Measurements from ENCODE around the gene GATAD1. TPM values are rescaled to one million over a fixed set of nuclear protein-coding genes. Genes with fewer than 3 reads are reported as not detected.
"Not testable (repeated sequence)": the region's sequence is repeated elsewhere in the genome, so short reads cannot be mapped to it uniquely, and the experiment has no call there.

The GATAD1 gene
- total RNA-seq, 1 experiment from 2014 or later, result 27.0 TPM

GRCh38 chr7:92466682-92467081 lies 19.4 kb downstream of the GATAD1 start:
- Histone ChIP-seq H3K27me3 (ENCODE audit: control insufficient read depth, insufficient read depth, low read length) (no peaks in the 10 kb centered on the region), H3K4me3 (ENCODE audit: low read depth in 2 of 2, low read length in 2 of 2) (no peak overlapping the region), H3K9me3 (ENCODE audit: control insufficient read depth, insufficient read depth, low read depth, low read length) (no peaks in the 10 kb centered on the region), H3K36me3 (ENCODE audit: control insufficient read depth, insufficient read depth, low read length) (no peaks in the 10 kb centered on the region), H3K4me1 (ENCODE audit: control insufficient read depth, insufficient read depth, low read length) (0 out of 2 replicates have a peak, but pooled peaks cover 1% of the 10 kb centered on the region), H3K27ac (ENCODE audit: low read length) (no peak overlapping the region)
- in situ Hi-C loops (cut with HindIII; ENCODE audit: low pct_unique_long_range_greater_than_20kb, low sequenced_read_pairs), result no loop called here
- no TSS peak for BruUV-seq (replicated peaks)
- DNase-seq (ENCODE audit: low read depth, low spot score) (no peak), ATAC-seq (no peak)
- TF ChIP-seq CTCF (IDR thresholded peaks at IDR 0.05) (no peak), REST (IDR thresholded peaks at IDR 0.05; ENCODE audit: insufficient read depth in 1 of 2, low read depth in 2 of 2, low read length in 1 of 2) (no peak), TCF7L2 (IDR thresholded peaks at IDR 0.05; ENCODE audit: low read depth, low read length) (no peak), SIN3A (IDR thresholded peaks at IDR 0.05; ENCODE audit: borderline replicate concordance, insufficient read depth, low read depth, low read length) (no peak), POLR2AphosphoS5 (IDR thresholded peaks at IDR 0.05; ENCODE audit: low read depth, low read length) (no peak)
- ChIA-PET POLR2A (no interaction called here), CTCF (interaction anchor here (0.6 kb wide), 2 partner anchors 29 to 284 kb away, joined by 3 read pairs; no protein-coding TSS in a partner anchor)
- intact Hi-C loops (cut with micrococcal nuclease; ENCODE audit: unreplicated experiment), result no loop called here

- CTCF ChIA-PET; H3K27ac ChIP-seq (ENCODE audit: low read length); H3K4me3 ChIP-seq (ENCODE audit: low read depth in 2 of 2, low read length in 2 of 2); BruUV-seq (replicated peaks); ATAC-seq; H3K4me1 ChIP-seq (ENCODE audit: control insufficient read depth, insufficient read depth, low read length); DNase-seq (ENCODE audit: low read depth, low spot score); POLR2A ChIA-PET; H3K9me3 ChIP-seq (ENCODE audit: control insufficient read depth, insufficient read depth, low read depth, low read length); H3K27me3 ChIP-seq (ENCODE audit: control insufficient read depth, insufficient read depth, low read length); in situ Hi-C loops (cut with HindIII; ENCODE audit: low pct_unique_long_range_greater_than_20kb, low sequenced_read_pairs); H3K36me3 ChIP-seq (ENCODE audit: control insufficient read depth, insufficient read depth, low read length); intact Hi-C loops (cut with micrococcal nuclease; ENCODE audit: unreplicated experiment): not testable (repeated sequence)
These were observed 21.3 kb downstream of the GATAD1 start for GRCh38 chr7:92468589-92468988.

GRCh38 chr7:92473989-92474388 lies 26.7 kb downstream of the GATAD1 start:
- H3K36me3 ChIP-seq (ENCODE audit: control insufficient read depth, insufficient read depth, low read length); H3K27me3 ChIP-seq (ENCODE audit: control insufficient read depth, insufficient read depth, low read length); H3K4me1 ChIP-seq (ENCODE audit: control insufficient read depth, insufficient read depth, low read length); POLR2A ChIA-PET; BruUV-seq (replicated peaks); H3K27ac ChIP-seq (ENCODE audit: low read length); in situ Hi-C loops (cut with HindIII; ENCODE audit: low pct_unique_long_range_greater_than_20kb, low sequenced_read_pairs); CTCF ChIA-PET; ATAC-seq; intact Hi-C loops (cut with micrococcal nuclease; ENCODE audit: unreplicated experiment); DNase-seq (ENCODE audit: low read depth, low spot score); H3K4me3 ChIP-seq (ENCODE audit: low read depth in 2 of 2, low read length in 2 of 2); H3K9me3 ChIP-seq (ENCODE audit: control insufficient read depth, insufficient read depth, low read depth, low read length): not testable (repeated sequence)

- H3K4me1 ChIP-seq (ENCODE audit: control insufficient read depth, insufficient read depth, low read length); H3K4me3 ChIP-seq (ENCODE audit: low read depth in 2 of 2, low read length in 2 of 2); intact Hi-C loops (cut with micrococcal nuclease; ENCODE audit: unreplicated experiment); H3K27ac ChIP-seq (ENCODE audit: low read length); H3K36me3 ChIP-seq (ENCODE audit: control insufficient read depth, insufficient read depth, low read length); ATAC-seq; in situ Hi-C loops (cut with HindIII; ENCODE audit: low pct_unique_long_range_greater_than_20kb, low sequenced_read_pairs); H3K27me3 ChIP-seq (ENCODE audit: control insufficient read depth, insufficient read depth, low read length); CTCF ChIA-PET; H3K9me3 ChIP-seq (ENCODE audit: control insufficient read depth, insufficient read depth, low read depth, low read length); POLR2A ChIA-PET; DNase-seq (ENCODE audit: low read depth, low spot score); BruUV-seq (replicated peaks): not testable (repeated sequence)
These were observed 28.0 kb downstream of the GATAD1 start for GRCh38 chr7:92475261-92475770.

GRCh38 chr7:92475851-92476590 lies 28.7 kb downstream of the GATAD1 start:
- H3K27me3 ChIP-seq (ENCODE audit: control insufficient read depth, insufficient read depth, low read length); BruUV-seq (replicated peaks); in situ Hi-C loops (cut with HindIII; ENCODE audit: low pct_unique_long_range_greater_than_20kb, low sequenced_read_pairs); intact Hi-C loops (cut with micrococcal nuclease; ENCODE audit: unreplicated experiment); POLR2A ChIA-PET; ATAC-seq; H3K27ac ChIP-seq (ENCODE audit: low read length); H3K4me3 ChIP-seq (ENCODE audit: low read depth in 2 of 2, low read length in 2 of 2); H3K4me1 ChIP-seq (ENCODE audit: control insufficient read depth, insufficient read depth, low read length); H3K36me3 ChIP-seq (ENCODE audit: control insufficient read depth, insufficient read depth, low read length); DNase-seq (ENCODE audit: low read depth, low spot score); H3K9me3 ChIP-seq (ENCODE audit: control insufficient read depth, insufficient read depth, low read depth, low read length); CTCF ChIA-PET: not testable (repeated sequence)

Data from Panc1 (cell line).